GM10266 (cell line): ENCODE results near the gene SMARCD1.

Experiments
- DNase-seq: peaks from one replicate; pipeline ENCODE4 v3.0.0; 2012; ENCODE audit errors: extremely low spot score
- TF ChIP-seq, protein P1 (sequence below): IDR thresholded peaks from 2 replicates; pipeline ENCODE4 v1.5.1; 2012; ENCODE audit warnings: mild to moderate bottlenecking, low read depth; ENCODE audit not compliant: control insufficient read depth, insufficient read depth; ENCODE audit errors: missing control alignments

The SMARCD1 gene

GRCh38 chr12:50072198-50072907 is 12.8 kb upstream of the SMARCD1 start:
- TF ChIP-seq, protein P1, sequence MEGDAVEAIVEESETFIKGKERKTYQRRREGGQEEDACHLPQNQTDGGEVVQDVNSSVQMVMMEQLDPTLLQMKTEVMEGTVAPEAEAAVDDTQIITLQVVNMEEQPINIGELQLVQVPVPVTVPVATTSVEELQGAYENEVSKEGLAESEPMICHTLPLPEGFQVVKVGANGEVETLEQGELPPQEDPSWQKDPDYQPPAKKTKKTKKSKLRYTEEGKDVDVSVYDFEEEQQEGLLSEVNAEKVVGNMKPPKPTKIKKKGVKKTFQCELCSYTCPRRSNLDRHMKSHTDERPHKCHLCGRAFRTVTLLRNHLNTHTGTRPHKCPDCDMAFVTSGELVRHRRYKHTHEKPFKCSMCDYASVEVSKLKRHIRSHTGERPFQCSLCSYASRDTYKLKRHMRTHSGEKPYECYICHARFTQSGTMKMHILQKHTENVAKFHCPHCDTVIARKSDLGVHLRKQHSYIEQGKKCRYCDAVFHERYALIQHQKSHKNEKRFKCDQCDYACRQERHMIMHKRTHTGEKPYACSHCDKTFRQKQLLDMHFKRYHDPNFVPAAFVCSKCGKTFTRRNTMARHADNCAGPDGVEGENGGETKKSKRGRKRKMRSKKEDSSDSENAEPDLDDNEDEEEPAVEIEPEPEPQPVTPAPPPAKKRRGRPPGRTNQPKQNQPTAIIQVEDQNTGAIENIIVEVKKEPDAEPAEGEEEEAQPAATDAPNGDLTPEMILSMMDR = no peak
- DNase-seq = no peak

DNA sequence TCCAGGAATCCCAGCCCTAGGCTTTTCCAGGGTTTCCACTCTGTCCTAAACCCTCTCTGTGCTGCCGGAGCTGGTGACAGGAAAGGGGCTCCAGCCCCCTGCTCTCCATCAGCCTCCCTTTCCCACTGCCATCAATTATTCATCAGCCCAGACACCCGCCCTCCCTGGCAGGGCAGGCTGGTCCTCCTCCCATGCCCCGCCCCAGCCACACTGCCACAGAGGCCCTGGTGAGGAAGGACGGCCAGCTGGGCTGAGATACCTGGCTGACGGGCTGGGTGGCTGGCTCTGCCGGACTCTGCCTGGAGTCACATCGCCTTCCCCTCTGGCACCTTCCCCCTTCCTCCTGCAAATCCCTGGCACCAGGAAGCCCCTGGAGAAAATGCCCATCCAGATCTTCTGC is 11.9 kb upstream of the SMARCD1 start:
- TF ChIP-seq, protein P1 = no peak
- no peak for DNase-seq

- DNase-seq = no peak
- TF ChIP-seq, protein P1 = no peak
Measured at GRCh38 chr12:50073712-50074111, 11.4 kb upstream of the SMARCD1 start.

DNA sequence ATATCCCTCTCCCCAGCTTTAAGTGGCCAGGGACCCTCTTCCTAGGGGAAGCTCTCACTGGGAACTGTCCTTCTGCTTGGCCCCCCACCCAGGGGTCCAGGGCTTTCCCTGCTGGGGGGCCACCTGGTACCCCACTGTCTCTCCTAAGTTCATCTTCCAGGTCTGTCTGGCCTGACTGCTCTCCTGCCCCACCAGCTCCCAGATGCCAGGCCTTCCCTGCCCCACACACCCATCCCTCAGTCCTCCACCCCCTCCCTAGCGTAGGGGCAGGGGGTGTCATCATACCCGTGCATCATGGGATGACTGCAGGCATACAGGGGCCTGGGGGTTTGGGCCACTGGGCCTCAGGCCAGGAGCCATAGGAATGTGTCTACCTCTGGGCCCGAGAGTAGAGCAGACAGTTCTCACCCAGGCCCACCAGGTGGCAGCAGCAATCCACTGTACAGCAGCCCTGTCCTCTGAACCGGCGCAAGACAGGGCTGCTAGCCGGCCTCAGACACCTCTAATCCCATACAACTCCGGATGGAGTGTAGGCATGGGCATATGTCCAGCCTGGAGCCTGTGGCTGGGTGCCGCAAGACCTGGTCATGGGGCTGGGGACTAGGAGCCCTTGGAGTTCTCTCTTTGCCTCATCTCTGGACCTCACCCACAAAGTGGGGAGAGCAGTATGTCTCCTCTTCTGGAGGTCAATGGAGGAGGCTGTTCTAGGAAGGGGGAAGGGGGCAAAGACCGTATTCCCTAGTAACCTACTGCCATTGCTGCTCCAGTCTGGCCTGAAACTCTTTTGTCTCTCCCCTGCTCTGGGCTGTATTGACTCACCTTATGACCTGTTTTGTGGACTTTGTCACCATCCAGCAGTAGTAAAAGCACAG is 10.0 kb upstream of the SMARCD1 start:
- peak; percentile 87 for DNase-seq
- TF ChIP-seq, protein P1 = peak; percentile 94

DNA sequence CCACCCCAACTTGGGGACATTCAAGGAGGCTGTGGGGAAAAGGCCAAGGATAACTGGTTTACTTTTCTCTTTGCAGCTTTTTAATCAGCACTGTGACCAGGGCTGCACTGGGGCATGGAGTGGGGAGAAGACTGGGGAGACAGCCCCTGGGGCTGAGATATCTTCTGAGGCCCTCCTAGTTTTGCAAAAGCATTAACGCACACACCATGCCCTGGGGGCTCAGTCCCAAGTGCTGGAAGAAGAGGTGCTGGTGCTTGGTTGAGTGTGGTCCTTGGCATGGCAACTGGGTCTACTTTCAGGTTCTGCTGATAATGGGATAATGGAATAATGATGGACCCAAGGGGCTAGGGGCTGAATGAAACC is 9.4 kb upstream of the SMARCD1 start:
- TF ChIP-seq, protein P1 = no peak

GRCh38 chr12:50077099-50077498 is 8.0 kb upstream of the SMARCD1 start:
- TF ChIP-seq, protein P1 = no peak
- no peak for DNase-seq

More for the DNA sequence above, 9.4 kb upstream of the SMARCD1 start:
- no peak for DNase-seq

GRCh38 chr12:50078281-50078680 is 6.9 kb upstream of the SMARCD1 start:
- no peak for DNase-seq
- TF ChIP-seq, protein P1 = no peak
